Head of caudate nucleus (tissue), 42 donors: ENCODE data around the gene ACRBP.

Source experiments
- DNase-seq, 42 donors: peaks; one replicate each; pipeline versions ENCODE4 v3.0.0 to v3.0.0-alpha.2; 2020 to 2021; ENCODE audit warnings: mixed read lengths in 7 of 42
- intact Hi-C: fragments of 100-400 bp; cut with DNase I; formaldehyde crosslinking; loops from one replicate; pipeline ENCODE4 v1.15.0; 2022

ACRBP gene

DNA sequence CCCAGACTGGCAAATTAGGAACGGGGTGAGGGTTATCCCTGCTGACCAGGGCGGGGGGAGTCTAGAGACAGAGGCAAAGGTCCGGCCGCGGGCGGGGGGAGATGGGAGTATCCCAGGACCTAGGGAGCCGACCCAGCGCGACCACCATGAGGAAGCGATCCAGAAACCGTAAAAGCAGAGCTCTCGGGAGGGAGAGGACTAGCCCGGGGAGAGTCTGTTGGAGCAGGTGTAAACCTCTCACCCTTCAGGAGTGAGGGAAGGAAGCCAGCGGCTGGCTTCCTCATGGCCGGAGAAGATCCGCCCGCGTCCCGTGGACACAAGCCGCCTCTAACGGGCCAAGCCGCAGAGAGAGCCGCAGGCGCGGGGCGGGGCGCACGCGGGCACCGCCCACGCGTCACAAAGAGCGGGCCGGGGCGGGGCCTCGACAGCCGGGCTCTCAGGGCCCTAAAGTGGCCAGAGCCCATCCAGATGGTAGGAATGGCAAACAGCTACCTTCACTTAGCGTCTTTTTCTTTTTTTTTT lies at the start of gene ACRBP:
ACRBP (minus strand) TSS at position 350 of the 522 bp plus-strand sequence; CDS start at position 284, 66 bp downstream.
- DNase-seq, result peak; percentile 31 to 84 (median 70)

DNA sequence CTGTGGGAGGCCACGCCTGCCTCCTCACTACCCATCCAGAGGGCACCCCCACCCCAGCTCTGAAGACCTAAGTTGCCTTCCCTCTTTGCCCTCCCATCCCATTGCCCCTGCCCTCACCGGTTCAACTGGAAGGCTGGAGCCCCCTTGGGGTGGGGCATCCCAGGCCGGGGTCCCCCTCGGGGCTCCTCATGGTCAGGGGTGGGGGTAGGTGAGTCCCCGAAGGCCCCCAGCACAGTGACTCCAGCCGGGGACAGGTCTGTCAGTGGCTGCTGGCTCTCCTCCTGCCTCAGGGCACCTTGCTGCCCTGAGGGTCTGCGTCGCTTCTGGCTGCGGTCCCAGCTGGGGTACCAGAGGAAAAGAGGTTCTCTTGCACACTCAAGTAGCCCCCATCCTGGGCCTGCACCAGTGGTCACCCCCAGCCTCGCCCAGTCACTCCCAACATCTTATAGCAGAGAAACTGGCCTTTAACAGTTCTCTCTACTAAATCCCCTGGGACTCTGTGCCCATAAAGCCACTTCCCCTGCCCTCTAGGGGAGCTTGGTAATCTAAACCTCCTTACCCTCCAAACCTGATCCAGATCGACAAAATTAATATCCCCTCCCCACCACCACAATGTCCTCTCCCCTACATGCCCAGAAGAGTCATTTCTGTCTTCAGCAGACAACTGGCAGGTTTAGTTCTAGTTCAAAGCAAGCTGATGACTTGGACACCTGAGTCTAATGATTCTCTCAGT lies 48.2 kb upstream of the ACRBP start:
- DNase-seq, result no peak
- intact Hi-C loops, result no loop called here

More for the DNA sequence above, at the start of gene ACRBP:
- intact Hi-C loops, result no loop called here

DNA sequence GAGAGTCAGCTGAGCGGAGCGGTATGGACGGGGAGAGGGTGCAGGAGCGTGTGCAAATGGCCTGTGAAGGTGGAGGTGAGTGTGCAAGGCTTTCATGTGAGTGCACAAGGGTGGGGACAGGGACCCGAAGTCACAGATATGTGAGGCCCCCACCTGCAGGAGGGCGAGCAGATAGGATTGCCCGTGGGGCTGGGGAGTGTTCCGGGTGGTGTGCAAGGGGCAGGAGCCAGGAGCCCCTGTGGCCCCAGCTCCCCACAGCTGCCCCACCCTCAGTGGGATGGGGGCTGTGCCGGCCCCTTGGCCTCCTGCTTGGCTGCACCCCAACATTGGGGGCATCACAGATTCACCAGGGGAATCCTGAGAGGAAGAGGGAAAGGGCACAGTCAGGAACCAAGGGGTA lies 47.5 kb upstream of the ACRBP start:
- intact Hi-C loops, result no loop called here
- no peak for DNase-seq

DNA sequence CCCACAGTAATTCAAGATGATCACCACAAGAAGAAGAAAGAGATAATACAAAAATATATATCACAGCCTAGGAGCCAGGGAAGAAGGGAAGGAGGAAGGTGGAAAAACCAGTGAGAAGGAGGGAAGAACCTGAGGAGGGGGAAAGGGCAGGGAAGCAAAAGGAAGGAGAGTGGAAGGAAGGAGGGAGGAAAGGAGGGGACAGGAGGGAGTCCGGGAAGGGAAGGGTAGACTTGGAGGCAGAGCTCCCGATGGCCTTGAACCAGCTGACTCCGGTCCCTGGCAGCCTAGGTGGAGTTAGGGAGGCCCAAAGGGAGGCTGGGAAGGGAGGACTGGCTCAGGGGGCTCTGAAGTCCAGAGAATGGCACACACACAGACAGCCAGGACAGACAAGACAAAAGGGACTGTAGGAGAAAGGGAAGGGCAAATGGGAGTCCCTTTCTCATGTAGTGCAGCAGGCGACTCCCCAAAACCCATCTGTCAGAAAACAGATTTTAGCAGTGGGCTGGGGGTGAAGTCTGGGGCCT lies 46.7 kb upstream of the ACRBP start:
- DNase-seq, result no peak
- intact Hi-C loops, result no loop called here

DNA sequence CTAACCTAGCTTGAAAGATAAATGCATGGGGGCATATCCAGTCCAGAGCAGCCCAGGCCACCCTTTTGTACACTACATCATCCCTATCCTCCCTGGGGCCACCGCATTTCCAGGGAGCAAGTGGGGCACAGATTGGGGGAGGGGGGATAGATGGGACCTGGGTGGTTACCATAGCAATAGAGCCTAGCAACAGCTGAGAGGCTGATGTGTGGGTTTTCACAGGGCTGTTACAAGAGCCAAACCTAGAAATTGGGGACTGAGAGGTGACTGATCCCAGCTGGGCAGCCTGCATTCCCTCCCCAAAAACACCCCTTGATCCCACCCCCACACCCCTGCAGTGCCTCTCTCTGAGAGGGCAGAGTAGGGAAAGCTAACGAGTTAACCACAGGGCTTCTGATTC lies 45.7 kb upstream of the ACRBP start:
- DNase-seq, result peak in 17 of 42 donors; percentile 13 to 65 (median 34)
- intact Hi-C loops, result no loop called here

DNA sequence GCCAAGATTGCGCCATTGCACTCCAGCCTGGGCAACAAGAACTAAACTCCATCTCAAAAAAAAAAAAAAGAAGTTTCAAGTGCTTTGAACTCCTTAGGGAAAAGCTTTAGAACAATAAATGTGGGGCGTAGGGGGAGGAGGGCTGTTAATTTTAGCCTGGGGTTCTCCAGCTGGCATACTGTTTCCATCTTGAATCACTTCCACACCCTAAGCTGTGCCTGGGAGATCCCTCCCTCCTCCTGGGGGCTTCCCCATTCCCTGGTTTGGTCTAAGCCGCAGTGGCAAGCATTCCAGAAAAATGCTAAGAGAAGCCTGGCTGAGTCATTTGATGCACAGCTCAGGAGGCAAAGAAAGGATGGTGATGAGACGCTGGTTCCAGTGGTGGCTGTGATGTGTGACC lies 44.2 kb upstream of the ACRBP start:
- intact Hi-C loops, result no loop called here
- DNase-seq, result peak in 7 of 42 donors; percentile 11 to 48 (median 27)

DNA sequence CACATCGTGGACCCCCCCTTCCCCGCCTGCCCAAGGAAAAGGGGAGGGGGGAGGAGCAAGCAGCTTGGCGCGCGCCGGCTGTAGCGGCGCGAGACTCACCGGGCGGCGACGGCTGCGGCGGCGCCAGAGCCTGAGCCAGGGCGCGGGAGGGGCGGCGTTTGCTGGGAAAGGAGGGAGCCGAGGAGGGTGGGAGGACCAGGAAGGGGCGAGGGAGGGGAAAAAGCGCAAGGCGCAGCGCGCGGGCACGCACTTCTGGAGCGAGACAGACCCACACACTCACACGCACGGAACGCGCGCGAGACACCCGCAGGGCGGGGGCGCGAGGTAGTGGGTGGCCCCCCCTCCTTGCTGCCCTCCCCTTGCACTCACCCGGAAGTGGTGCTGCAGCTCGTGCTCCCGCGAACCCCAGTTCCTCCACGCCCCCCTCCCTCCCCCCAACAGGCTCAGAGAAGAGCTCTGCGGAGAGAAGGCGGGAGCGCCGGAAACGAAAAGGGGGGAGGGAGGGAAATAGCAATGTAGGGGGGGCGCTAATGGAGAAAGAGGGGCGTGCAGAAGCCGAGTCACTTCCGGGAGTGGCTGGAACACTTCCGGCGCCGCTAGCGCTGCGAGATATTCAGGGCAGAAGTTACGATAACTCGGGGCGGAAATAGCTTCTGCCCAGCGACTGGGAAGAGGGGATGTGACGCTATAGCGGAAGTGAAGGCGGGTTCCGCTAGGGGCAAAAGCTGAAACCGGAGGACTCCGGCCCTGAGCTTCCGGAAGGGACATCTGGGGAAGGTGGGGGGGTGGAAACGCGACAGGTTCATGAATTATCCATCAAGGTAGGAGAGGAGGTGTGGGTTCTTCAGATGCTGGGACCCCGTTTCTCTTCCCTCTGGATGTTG lies 42.0 kb upstream of the ACRBP start, which contains the start of gene ZNF384:
ZNF384 (minus strand) TSS at position 377 of the 884 bp plus-strand sequence. CDS start 9,855 bp downstream, outside the sequence.
- peak; percentile 96 to 100 (median 99) for DNase-seq
- intact Hi-C loops, result loop anchor here (1.0 to 5.0 kb wide), 3 partner anchors 26 to 77 kb away; partner anchors contain the start of gene ING4

DNA sequence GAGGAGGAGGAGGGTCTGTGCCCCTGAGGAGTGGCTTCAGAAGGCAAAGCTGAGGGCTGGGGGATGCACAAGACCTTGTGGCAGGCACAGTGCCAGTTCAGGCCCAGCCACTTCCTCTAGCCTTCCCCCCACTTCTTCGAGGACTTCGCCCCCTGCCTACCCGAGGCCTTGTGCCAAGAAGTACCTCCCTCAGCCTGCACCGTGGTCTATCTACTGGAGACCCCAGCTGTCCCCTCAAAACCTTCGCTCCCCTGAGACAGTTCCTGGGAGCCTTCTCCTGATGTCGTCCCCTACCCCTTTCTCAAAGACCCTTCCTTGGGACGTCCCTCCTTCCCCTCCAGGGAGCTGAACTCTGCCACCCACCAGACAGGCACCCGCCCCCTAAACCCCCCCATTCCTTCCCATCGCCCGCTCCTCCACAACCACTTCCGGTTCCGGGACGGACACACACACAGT lies 41.3 kb upstream of the ACRBP start:
- intact Hi-C loops, result loop anchor here (5.0 kb wide), 1 partner anchor 76 kb away; no protein-coding TSS in a partner anchor
- peak in 29 of 42 donors; percentile 8 to 95 (median 89) for DNase-seq

DNA sequence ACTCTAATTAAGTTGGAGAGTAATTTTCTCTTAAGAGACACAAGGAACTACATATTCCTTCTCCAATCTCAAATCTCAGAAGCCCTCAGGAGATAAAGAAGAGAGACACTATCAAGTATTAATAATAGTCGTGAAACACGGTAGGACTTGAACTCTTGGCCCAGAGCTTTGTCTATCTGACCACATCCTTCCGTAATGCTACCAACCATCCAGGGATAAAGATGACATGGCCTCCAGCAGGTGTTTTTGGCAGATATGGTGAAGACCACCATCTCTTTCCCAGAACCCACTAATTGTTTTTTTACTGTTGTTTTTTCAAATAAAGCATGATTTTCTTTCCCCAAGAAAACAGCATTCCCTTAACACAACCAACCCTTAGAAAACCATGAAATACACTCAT lies 38.6 kb upstream of the ACRBP start:
- DNase-seq, result no peak
- intact Hi-C loops, result loop anchor here (5.0 kb wide), 1 partner anchor 74 kb away; no protein-coding TSS in a partner anchor

DNA sequence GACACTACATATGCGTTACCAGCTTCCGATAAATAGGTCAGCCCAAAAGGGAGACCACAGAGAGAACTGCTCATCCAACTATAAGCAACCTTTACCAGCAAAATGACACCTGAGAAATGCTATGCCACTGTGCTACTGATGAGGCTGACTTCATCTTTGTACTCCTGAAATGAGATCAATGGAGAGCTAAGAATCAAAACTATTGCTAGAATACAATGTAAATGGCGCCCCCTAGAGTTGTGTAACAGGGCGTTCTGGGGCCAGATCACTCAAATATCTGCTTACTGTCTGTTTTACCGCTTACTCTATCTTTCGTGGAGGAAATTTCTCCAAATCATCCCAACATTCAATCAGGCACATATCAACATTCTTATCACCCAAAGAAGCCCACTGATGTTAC lies 37.4 kb upstream of the ACRBP start:
- DNase-seq, result peak in 19 of 42 donors; percentile 14 to 69 (median 45)
- intact Hi-C loops, result loop anchor here (5.0 kb wide), 1 partner anchor 72 kb away; no protein-coding TSS in a partner anchor

DNA sequence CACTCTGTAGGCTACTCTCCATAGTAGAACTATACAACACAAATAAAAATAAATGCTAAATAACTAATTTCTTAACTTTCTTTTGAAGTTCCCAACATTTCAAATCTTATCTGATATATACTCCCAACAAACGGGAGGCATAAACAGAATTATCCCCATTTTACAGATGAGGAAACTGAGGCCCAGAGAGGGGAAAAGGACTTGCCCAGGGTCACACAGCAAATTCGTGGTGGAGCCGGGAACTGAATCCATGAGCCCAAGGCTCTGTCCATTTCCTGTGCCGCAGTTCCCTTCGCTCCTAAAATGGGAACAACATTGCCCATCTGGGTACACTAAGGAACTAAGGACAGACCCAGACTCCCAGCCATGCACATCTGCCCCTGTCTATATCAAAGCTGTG lies 29.7 kb upstream of the ACRBP start:
- DNase-seq, result no peak
- intact Hi-C loops, result no loop called here

DNA sequence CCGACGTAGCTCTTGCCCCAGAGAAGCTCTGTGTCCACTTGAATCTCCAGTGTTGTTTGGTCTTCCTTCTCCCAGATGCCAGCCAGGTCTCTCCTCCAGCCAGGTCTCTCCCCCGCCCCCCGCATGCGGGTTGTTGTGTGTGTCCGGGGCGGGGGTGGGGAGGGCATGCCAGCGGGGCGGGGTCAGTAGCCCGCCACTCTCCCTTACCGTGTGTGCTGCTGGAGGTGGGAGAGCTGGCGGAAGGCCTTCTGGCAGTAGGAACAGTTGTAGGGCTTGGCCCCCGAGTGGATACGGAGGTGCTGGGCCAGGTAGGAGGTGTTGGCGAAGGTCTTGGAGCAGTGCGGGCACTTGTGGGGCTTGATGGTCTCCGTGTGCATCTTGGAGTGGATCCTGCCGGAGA lies 24.9 kb upstream of the ACRBP start:
- no peak for DNase-seq
- intact Hi-C loops, result no loop called here

DNA sequence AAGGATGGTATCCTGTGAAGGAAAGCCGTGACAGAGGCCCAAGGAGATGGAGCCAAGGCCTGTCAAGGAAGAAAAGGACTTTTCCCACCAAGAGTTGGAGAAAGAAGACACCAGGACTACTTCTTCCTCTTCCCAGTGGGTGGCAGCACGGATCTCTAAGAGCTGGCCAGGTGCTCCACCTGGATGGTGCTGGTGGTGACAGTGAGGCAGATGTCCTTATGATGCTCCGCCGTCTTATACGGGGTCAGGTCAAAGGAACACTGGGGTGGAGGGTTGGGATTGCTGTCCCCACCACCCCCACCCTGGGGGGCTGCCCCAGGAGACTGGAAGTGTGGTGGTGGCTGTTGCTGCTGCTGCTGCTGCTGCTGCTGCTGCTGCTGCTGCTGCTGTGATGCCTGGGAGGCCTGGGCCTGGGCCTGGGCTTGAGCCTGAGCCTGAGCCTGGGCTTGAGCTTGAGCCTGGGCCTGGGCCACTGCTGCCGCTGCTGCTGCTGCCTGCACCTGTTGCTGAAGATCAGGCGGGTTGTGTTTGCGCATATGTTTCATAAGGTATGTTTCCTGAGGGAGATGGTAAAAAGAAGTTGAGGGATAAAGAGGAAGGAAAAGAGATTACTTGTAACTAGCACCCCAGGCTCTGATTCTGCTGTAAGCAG lies 20.5 kb upstream of the ACRBP start:
- DNase-seq, result peak in 22 of 42 donors; percentile 25 to 71 (median 40)
- intact Hi-C loops, result no loop called here

DNA sequence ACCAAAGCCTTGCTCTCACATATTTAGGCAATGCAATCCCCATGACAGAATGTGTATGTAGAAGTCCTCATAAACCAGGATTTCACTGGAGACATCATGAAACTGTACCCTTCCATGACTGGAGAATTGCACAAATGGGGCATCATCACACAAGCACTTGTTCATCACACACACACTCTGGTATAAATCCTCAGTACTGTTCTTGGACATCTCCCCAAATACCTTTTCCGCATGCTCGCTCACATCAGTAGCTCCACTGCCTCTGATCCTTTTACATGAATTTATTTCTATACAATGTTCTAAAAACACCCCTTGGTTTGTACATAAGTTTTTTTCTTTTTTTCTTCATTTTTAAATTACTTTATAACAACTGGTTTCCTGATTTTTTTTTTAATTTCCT lies 19.0 kb upstream of the ACRBP start:
- intact Hi-C loops, result no loop called here
- no peak for DNase-seq

DNA sequence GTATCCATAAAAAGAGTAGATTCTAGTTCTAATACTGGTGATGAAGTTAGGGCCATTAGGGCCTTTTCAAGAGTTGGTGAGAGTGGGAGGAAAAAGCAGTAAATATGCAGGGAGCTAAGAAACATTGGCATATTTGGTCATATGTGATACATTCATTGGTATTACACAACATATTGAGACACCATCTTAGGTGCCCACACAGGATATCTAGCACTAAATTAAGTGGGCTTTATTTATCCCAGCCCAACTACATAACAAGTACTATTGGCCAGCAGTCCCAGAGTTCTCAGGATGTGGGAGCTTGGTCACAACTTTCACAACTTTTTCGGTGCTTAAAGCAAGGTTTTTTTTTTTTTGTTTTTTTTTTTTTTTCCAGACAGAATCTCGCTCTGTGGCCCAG lies 17.7 kb upstream of the ACRBP start:
- intact Hi-C loops, result loop anchor here (5.0 kb wide), 1 partner anchor 48 kb away; no protein-coding TSS in a partner anchor

DNA sequence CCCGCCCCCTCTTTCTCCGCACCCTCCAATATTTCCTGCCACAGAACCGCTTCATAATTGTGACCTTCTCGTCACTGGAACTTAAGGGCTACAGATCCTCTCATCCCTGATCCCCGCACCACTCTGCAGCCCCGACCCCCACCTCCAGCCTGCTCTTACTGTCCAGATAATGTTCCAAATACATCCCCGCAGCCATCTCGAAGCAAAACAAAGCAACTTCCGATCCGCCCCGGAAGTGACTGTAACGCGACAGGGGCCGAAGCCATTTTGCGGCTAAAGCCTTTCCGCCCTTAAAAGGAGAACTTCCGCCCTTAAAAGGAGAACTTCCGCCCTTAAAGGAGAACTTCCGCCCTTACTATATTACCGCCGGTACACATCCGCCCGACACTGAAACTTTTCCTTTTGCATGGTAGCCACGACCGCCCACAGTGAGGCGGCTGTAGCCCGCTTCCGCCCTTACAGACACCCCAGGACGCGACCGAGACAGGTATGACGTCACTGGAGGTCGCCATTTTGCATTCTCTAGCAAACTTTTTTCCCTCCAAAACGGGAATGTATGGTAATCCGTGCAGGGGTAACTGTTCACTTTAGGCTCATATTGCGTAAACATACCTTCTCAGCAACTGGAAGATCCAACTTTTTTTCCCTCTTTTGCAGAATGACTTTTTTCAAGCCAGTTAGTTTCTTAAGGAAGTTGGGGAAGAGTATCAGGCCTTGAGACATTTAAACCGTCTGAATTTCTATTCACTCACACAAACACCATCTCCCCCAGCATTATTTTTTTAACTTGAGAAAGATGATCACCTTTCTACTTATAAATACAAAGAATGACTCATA lies 15.9 kb upstream of the ACRBP start, which contains the start of gene ING4:
ING4 (minus strand) TSS at position 214 of the 837 bp plus-strand sequence; CDS start at position 196, 18 bp downstream.
- DNase-seq, result peak; percentile 93 to 100 (median 98)
- intact Hi-C loops, result loop anchor here (1.0 to 5.0 kb wide), 3 partner anchors 26 to 60 kb away; partner anchors contain the start of gene ZNF384

More for the DNA sequence above, 17.7 kb upstream of the ACRBP start:
- no peak for DNase-seq

DNA sequence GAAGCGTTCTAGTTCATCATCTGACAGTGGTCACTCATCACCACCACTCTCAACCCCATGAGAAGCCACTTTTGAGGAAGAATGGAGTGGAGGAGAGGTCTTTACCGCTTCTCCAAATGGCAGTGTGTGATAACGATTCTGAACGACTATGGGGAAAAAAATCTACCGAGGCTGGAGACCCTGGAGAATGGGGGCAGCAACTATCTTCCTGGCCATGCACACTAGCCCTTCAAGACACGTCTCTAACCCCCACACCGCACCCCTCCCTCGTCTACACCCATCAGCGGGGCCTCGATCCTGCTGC lies 15.3 kb upstream of the ACRBP start:
- DNase-seq, result no peak
- intact Hi-C loops, result loop anchor here (2.0 to 5.0 kb wide), 2 partner anchors 45 to 60 kb away; no protein-coding TSS in a partner anchor
